GM19238 (cell line): ENCODE results near the gene DCUN1D2.
"Not testable (repeated sequence)": the region's sequence is repeated elsewhere in the genome, so short reads cannot be mapped to it uniquely, and the experiment has no call there.

Experiments used
- DNase-seq: peaks from one replicate; pipeline ENCODE4 v3.0.0; 2011; ENCODE audit warnings: low spot score; ENCODE audit not compliant: insufficient read length

DCUN1D2 gene

DNA sequence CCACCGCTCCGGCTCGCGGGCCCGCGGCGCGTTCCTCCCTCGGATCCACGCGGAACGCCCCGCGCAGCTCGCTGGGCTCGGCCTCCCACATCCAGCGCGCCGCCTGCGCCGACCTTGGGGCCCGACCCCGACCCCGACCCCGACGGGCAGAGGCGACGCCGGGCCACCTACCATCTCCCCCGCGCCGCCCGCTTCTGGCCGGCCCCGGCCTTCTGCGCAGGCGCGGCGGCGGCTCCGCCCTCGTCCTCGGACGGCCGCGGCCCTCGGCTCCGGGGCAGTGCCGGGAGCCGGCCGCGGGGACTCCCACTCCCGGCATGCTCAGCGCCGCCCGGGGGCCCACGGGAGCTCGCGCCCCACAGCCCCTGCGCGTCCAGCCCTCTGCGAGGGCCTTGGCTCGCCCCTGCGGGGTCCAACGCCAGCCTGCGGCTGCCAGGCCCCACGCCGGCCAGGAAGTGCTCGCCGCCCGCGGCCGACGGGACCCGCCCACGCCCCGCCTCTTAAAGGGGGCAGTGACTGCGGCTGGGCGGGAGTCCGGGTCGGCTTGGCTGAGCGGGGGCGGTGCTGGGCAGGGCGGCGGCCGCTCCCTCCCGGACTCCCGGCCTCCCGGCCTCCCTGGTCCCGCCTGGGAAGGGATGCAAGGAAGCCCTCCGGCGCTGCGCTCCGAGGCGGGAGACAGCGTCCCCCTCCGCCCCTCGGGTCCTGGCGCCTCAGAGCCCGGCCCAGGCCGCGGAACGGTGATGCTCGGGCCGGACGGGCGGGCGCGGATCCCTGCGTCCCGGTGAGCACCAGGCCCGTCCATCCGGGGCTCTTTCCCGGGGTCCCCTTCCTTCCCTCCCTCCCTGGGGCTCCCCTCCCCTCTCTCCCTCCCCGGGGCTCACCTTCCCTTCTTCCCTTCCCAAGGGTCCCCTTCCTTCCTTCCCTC, at the start of gene DCUN1D2:
Gene DCUN1D2 (minus strand): TSS at position 216 of the 922 bp plus-strand sequence. CDS start 42 bp downstream, at position 174.
- DNase-seq = peak; percentile 97

DNA sequence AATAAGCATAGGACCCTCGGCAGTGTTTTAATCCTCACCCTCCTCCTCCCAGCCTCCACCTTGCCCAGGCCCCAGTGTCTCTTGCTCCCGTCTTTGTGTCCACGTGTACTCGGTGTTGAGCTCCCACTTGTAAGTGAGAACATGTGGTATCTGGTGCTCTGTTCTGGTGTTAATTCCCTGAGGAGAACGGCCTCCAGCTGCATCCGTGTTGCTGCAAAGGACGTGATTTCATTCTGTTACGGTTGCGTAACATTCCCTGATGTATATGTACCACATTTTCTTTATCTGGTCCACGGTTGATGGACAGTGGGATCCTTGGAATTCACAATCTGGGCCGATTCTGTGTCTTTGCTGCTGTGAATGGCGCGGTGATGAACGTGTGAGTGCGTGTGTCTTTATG, 49.3 kb upstream of the DCUN1D2 start:
- no peak for DNase-seq

DNA sequence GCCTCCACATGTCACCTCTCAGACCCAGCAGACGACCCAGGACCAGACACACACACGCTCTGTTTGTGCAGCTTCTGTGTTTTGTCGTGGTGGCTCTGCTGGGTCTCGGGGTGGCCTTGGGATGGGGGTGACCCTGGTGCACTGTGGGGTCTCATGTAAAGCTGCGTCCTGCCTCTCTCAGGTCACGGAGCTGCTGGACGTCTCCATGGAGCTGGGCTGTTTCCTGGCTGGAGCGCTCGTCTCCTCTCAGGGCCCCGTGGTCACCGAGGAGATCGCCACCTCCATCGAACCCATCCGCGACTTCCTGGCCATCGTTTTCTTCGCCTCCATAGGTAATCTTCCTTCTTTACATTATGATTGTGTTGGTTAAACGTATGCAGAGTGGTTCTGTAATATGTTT, 48.7 kb upstream of the DCUN1D2 start:
- no peak for DNase-seq

DNA sequence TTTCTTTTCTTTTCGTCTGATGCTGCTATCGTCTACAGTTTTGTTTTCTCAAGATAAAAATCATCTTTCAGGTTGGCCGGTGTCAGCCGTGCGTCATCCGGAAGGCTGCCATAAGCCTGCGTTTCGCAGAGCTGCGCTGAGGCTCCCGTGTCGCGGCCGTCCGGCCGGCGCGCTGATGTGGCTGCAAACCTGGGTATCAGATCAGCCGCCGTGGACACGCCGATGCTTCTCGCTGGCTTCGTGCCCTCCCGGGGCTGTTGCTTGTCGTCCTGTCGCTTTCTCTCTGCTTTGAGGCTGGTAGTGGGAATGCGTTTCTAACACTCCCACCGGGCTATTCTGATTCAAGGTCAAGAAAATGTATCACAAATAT, 48.2 kb upstream of the DCUN1D2 start:
- no peak for DNase-seq

DNA sequence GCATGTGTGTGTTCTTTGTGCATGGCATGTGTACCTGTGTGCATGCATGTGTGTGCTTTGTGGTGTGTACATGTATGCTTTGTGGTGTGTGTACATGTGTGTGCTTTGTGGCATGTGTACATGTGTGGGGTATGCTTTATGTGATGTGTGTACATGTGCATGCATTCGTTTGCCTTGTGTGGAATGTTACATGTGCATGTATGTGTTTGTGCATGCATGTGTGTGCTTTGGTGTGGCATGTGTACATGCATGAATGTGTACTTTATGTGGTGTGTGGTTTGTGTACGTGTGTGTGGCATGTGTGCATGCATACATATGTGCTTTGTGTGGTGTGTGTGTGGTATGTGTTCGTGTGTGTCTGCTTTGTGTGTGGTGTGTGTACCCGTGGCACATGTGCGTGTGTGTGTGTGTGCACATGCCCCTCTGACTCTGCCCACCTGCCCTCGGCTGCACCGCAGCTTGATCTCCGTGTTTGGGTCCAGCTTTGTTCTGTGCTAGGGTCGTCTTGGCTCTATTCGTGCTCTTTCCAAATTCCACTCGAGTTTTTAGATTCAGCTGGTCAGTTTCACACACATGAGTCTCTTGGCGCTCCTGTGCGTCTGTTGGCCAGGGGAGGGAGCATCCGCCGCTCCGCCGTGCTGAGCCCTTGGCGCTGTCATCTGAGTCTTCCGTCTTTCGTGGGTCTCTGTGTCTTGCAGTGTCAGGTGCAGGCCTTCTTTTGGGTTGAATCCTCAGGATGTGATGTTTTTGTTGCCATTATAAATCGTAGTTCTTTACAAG, 47.6 kb upstream of the DCUN1D2 start:
- no peak for DNase-seq

DNA sequence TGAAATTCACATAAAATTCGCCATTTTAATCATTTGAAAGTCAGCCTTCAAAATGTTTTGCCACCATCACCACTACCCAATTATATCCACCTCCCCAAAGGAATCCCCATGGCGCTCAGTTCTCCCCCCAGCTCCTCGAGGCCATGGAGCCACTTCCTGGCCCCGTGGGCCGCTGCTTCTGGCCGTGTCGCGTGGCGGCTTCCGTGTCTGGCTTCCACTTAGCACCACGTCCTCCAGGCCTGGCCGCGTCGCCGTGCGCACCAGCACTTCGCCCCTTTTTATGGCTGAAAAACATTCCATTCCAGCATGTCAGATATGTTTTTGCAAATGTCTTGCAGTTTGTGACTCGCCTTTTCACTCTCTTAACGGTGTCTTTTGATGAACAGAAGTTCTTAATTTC, 46.7 kb upstream of the DCUN1D2 start:
- no peak for DNase-seq

DNA sequence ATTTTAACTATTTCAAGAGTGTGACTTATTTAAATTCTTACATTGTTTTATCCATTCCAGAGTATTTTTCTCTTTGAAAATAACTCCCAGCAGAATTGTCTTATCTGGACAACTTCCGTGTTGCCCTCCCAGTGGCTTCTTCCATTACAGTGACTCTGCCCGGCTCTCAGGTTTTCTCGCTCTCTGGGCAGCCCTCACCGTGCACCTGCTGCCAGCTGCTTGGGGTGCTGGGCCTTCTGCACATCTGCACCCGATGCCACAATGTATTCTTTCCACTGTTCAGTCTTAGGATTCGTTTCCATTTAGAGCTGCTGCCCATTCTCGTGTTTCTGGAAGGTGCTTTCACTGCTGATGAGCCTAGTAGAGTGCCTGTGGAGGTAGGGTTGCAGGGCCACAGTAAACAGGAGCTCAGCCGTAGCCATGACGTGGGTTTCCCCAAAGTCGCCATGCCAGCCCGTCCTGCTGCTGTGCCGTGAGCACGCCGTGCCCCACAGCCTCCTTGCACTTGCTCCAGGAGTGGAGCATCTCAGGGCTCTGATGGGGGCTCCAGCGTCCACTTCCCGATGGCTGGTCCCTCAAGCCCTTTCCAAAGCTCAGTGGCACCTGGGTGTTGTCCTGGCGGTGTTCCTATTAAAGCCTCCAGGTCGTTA, 46.1 kb upstream of the DCUN1D2 start:
- no peak for DNase-seq

DNA sequence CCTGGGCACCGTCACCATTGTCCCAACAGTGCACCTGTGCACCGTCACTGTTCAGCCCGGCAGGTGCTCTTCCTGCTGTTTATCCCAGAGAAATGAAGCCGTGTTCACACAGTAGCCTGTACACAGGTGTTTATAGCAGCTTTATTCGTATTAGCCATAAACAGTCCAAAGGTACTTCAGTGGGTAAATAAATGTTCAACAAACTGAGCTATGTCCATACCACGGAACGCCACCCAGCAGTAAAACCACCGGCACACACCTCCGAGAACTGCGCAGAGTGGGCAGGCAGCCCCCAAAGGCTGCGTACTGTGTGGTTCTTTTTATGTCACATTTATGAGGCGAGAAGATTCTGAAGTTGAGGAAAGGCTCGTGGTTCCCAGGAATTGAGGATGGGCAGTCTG, 44.9 kb upstream of the DCUN1D2 start:
- DNase-seq = no peak

DNA sequence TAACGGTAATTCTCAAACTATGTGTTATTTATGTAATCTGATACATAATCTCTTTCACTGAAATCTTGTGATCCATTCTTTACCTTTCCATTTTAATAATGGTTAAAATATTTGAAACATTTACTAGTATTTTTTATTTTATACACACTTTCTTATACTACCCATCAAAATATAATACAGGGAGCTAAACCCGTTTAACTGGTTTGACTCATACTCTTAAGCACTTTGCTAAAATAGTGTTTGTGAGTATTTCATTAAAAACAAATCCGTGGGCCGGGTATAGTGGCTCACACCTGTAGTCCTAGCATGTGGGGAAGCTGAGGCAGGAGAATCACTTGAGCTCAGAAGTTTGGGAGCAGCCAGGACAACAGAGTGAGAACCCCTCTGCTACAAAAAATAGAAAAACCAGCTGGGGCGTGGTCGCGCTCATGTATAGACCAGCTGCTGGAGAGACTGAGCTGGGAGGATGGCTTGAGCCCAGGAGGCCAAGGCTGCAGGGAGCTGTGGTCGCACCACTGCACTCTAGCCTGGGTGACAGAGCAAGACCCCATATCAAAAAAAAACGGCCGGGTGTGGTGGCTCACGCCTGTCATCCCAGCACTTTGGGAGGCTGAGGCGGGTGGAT, 43.8 kb upstream of the DCUN1D2 start:
- DNase-seq = no peak

DNA sequence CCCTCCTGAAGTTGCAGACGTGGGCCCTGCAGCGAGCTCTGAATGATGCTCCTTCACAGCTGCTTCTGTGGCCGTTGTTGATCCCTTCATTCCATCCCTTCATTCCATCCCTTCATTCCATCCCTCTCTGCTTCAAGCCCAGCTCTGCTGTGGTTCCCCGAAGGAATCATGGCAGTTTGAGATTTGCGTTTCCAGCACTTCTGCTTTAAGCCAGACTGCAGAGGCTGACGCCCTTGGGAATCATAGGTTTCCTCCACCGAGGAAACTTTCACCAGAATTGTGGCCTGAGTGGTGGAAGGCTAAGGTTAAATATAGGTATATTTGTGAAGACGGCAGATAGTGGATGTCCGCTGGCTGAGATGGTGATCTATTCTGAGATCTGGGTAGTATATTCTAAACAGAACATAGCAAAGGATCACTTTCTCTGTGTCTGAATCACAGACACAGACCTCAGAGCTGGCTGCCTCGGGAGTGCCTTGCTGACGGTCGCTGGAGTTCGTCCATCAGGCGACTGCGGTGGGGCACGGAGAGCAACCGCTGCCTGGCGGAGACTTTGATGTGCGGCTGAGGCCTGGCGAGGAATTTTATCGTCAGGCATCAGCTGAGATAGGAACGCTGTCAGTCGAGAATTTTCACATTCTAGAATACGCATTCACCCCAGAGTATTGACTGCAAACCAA, 42.8 kb upstream of the DCUN1D2 start:
- no peak for DNase-seq

DNA sequence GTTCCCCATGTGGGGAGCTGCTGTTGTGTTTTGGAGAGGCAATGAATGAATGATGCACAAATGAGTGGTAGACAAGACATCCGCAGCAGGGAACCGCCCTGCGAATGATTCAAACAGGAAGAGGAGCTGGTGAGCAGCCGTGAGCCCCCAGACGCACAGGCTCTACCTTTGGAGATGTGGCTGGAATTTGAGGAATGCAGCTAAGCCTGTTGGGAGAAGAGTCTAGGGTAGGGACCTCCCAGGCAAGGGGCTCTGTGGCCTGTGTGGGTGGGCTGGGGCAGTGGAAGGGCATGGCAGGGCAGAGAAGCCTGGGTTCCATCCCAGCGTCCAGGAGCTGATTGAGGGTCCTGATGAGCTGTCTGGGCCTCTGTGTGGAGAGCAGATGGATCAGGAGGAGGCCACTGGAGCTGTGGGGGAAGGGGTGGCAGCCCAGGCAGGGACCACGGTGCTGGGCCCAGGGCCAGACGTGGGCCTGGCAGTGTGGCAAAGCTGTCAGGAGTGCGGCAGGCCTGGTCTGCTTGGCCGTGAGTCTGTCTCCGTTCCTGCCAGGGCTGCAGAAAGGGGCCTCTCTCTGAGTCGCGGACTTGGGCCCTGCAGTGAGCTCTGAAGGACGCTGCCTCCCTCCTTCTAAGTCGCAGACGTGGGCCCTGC, 41.8 kb upstream of the DCUN1D2 start:
- no peak for DNase-seq

DNA sequence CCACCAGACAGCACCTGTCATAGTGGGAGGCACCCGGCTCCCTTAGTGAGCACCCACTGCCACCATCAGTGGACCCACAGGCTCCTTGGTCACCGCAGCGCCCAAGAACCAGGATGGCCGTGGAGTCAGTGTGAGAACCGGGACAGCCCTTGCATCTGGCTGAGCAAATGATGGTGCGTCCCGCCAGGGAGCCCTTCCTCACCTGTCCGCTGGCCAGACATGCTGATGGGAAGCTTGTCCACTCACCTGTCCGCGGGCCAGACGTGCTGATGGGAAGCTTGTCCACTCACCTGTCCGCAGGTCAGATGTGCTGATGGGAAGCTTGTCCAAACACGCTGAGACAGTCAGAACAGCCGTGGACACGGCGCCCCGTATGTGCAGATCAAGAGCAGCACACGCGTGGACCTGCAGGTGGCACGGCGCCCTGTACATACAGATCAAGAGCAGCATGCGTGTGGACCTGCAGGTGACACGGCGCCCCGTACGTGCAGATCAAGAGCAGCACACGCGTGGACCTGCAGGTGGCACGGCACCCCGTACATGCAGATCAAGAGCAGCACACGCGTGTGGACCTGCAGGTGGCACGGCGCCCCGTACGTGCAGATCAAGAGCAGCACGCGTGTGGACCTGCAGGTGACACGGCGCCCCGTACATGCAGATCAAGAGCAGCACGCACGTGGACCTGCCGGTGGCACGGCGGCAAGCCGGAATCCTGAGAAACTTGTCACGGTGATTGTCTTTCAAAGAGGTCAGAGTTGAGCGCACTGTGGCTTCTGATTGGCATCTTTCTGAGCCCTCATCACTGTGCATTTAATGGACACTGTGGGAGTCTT, 40.7 kb upstream of the DCUN1D2 start:
- no peak for DNase-seq

DNA sequence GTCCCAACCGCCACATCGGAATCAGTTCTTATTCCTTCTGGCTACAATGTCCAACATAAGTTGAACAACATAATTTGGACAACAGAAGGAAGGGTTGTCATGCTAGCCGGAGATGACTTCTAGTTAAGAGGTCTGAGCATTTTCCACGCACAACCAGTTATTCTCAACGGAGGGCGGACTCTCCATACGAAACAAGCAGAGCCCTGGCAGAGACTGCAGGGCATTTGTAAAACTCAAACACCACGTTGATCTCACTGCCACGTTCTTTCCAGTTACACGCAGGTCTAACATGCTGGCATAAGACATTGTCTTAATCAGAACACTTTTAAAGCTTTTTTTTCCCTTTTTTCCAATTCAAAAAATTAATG, 38.3 kb upstream of the DCUN1D2 start:
- DNase-seq = no peak

DNA sequence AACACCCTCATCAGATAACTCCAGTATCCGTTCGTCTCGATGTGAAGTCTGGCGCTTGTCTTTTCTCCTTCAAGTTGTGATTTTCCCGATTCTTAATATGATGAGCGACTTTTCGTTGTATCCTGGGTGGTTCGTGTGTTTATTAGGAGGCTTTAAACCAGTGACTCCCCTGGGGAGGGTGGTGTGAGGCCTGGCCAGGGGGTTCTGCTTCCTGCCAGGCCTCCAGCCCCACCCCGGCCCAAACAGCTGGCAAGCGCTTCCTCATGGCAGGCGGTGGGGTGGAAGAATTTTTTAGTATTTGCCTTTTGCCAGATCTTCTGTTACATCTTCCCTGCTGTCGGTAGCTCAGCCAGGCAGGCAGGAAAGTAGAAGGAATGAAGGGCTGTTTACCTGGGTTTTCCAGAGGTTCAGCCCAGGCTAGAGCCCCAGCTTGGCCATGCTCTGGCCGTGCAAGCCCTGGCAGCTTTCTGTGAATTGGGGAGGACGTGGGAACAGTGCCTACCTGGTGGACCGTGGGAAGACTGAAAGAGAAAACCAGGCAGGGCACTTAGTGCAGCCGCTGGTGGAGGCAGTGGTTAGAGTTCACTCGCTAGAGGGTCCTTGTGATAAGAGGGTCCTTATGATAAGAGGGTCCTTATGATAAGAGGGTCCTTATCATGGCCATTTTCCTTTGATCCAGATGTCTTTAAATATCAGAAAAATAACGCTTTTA, 37.7 kb upstream of the DCUN1D2 start:
- no peak for DNase-seq

DNA sequence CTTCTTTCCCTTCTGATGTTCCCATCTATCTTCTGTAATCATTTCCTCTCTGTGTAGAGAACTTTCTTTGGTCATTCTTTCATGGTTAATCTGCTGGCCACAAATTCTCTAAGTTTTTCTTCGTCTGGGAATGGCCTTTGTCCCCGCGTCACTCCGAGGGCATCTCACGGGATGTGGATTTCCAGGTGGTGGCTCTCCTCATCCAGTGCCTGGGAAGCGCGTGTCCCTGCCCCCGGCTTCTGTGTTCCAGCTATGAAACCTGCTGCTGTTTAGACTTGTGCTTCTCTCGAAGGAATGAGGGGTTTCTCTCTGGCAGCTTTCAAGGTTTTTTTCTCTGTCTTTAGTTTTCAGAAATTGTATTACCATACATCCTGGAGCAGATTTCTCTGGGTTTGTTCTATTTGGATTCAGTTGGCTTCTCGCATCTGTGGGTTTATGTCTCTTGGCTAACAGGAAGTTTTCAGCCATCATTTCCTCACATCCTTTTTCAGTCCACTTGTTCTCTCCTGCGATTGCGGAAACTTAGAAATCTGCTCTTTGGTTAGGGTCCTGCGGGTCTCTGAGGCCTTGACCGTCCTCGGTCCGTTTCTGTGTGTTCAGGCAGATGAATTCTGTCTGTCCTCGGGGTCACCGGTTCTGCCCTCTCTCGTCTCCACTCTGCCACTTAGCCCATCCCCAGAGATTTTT, 36.9 kb upstream of the DCUN1D2 start:
- no peak for DNase-seq

DNA sequence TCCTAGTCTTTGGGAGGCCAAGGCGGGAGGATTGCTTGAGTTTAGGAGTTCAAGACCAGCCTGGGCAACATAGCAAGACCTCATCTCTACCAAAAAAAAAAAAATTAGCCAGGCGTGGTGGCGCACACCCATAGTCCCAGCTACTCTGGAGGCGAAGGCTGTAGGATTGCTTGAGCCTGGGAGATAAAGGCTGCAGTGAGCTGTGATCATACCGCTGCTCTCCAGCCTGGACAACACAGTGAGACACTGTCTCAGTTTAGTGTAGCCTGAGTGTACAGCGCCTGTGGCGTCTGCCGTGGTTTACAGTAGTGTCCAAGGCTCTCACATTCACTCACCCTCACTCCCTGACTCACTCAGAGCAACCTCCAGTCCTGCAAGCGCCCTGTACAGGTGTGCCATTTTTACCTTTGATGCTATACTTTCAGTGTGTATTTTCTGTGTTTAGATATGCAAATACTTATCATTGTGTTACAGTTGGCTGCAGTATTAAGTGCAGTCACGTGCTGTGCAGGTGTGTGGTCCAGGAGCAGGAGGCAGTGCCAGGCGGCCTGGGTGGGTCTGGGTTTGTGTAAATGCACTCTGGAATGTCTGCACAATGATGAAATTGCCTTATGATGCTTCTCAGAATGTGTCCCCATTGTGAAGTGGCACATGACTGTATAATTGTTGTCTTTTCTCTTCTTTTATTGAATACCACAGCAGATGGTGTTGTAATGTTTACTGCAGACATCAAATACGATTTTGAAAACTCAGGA, 36.1 kb upstream of the DCUN1D2 start:
- DNase-seq = no peak

DNA sequence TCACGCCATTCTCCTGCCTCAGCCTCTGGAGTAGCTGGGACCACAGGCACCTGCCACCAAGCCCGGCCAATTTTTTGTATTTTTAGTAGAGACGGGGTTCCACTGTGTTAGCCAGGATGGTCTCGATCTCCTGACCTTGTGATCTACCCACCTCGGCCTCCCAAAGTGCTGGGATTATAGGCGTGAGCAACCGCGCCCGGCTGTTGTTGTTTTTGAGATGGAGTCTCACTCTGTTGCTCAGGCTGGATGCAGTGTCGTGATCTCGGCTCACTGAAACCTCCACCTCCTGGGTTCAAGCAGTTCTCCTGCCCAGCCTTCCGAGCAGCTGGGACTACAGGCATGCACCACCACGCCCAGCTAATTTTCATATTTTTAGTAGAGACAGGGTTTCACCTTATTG, 31.9 kb upstream of the DCUN1D2 start:
- DNase-seq = not testable (repeated sequence)

DNA sequence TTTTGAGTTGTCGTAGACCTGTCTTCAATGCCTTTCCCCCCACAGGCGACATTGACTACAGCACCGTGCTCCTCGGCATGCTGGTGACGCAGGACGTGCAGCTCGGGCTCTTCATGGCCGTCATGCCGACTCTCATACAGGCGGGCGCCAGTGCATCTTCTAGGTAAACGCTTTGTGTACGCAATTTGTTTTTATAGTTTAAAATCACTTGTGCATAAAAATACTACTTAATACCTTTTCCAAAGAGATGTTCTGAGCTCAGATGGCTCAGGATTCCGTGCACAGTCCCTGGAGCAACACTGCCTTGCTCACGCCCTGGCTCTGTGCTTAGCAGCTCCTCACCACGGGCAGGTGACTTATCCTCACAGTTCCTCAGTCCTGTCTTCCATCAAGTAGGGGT, 30.1 kb upstream of the DCUN1D2 start:
- no peak for DNase-seq
